ENCODE results near the gene PGM2L1. TPM values are rescaled to one million over a fixed set of nuclear protein-coding genes. Genes with fewer than 3 reads are reported as not detected.

The PGM2L1 gene
- total and polyA plus RNA-seq, 2 of the 4 experiments (the other 2 are of a cell fraction): 0.72 to 1.8 TPM

DNA sequence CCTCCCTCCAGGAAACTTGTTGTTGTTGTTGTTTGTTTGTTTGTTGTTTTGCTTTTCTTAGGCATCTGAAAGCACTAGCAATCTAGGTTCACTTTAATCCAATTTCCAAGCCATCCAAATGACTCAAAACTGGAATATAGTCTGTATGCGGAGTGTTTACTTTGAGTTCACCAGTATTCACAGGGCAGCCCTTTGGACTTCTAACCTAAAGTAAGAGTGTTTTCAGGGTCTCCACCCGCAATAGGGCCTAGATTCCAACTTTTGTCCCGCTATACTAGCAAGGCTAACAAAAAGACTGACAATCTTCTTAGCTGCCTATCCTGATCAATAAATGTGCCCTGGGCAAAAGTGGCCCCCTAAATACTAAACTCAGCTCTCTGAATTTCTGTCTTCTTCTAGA is 13.6 kb downstream of the PGM2L1 start:
- CTCF ChIA-PET: no interaction called here
- no peaks in the 10 kb centered on the region for H3K36me3 ChIP-seq (ENCODE audit: control insufficient read depth, insufficient read depth, low read length)
- intact Hi-C loops (cut with micrococcal nuclease) (no loop called here), dilution Hi-C loops (cut with HindIII; ENCODE audit: low sequenced_read_pairs, unreplicated experiment) (no loop called here), in situ Hi-C loops (cut with MboI; ENCODE audit: low sequenced_read_pairs) (no loop called here)
- no peak overlapping the region for H3K18ac ChIP-seq (ENCODE audit: low read depth, low read length)
- H3K4me2 ChIP-seq (ENCODE audit: low read depth, low read length): no peak overlapping the region
- H4K5ac ChIP-seq (ENCODE audit: low read depth, low read length): no peak overlapping the region
- no peak overlapping the region for H4K8ac ChIP-seq (ENCODE audit: low read depth in 2 of 2, low read length in 2 of 2)
- H3K56ac ChIP-seq (ENCODE audit: extremely low read depth, insufficient read depth, low read length): no peak overlapping the region
- no peak overlapping the region for H2AFZ ChIP-seq (replicated peaks; ENCODE audit: low read length, poor library complexity)
- H2BK15ac ChIP-seq (ENCODE audit: low read depth, low read length): no peak overlapping the region
- H2AK9ac ChIP-seq (replicated peaks; ENCODE audit: low read depth, low read length, poor library complexity): no peak overlapping the region
- H4K91ac ChIP-seq (ENCODE audit: insufficient read depth, low read depth, low read length): no peak overlapping the region
- H2BK5ac ChIP-seq (ENCODE audit: low read depth, low read length, poor library complexity, severe bottlenecking): no peak overlapping the region
- no peak overlapping the region for H3K4ac ChIP-seq (ENCODE audit: low read depth, low read length)
- no peak for TF ChIP-seq MAFK (IDR thresholded peaks at IDR 0.05; ENCODE audit: low read depth, low read length)
- no peak for TF ChIP-seq RCOR1 (IDR thresholded peaks at IDR 0.05; ENCODE audit: insufficient replicate concordance, low read length)
- no peak for TF ChIP-seq CTCF (conservative IDR thresholded peaks at IDR 0.05; ENCODE audit: low read depth, low read length)
- TF ChIP-seq SMC3 (IDR thresholded peaks at IDR 0.05; ENCODE audit: low read depth, low read length): no peak
- TF ChIP-seq ELK1 (IDR thresholded peaks at IDR 0.05; ENCODE audit: borderline replicate concordance, low read depth, low read length): no peak
- no peak for TF ChIP-seq CHD1 (IDR thresholded peaks at IDR 0.05; ENCODE audit: low read depth, low read length)
- TF ChIP-seq BHLHE40 (IDR thresholded peaks at IDR 0.05; ENCODE audit: low read depth, low read length): no peak
- no peak for TF ChIP-seq POLR2A (IDR thresholded peaks at IDR 0.05; ENCODE audit: low read depth, low read length)
- no peak for TF ChIP-seq RFX5 (IDR thresholded peaks at IDR 0.05; ENCODE audit: low read depth, low read length)
- TF ChIP-seq CEBPB (IDR thresholded peaks at IDR 0.05; ENCODE audit: low read depth, low read length): no peak
- no peak overlapping the region for H2BK20ac ChIP-seq (ENCODE audit: low read depth, low read length)
- no peaks in the 10 kb centered on the region for H3K79me1 ChIP-seq (ENCODE audit: low read depth in 1 of 2, low read length in 2 of 2)
- no peak overlapping the region for H3K27ac ChIP-seq (ENCODE audit: insufficient read depth, low read length)
- ATAC-seq (ENCODE audit: low read depth) (no peak), DNase-seq (no peak)
- H3K27me3 ChIP-seq (ENCODE audit: control insufficient read depth, insufficient read depth, low read length): no peaks in the 10 kb centered on the region
- H2BK120ac ChIP-seq (ENCODE audit: low read depth, low read length): no peak overlapping the region
- H3K14ac ChIP-seq (replicated peaks; ENCODE audit: low read depth, low read length): no peak overlapping the region
- no peak overlapping the region for H3K23ac ChIP-seq (ENCODE audit: low read depth, low read length)
- POLR2A ChIA-PET (ENCODE audit: unreplicated experiment): no interaction called here
- H3K4me1 ChIP-seq (ENCODE audit: control insufficient read depth, insufficient read depth, low read length): peaks cover 4% of the 10 kb centered on the region; the same call in 1 of the 2 replicates
- WGBS, 2 experiments (ENCODE audit: extremely low coverage in 2 of 2, insufficient read length in 1 of 2): 100% methylated on average over 3 of the region's 3 CpGs; no CpG with 5 or more reads in 1 of the 2 experiments
- no peaks in the 10 kb centered on the region for H4K20me1 ChIP-seq (ENCODE audit: insufficient read depth, low read length)
- H3K9ac ChIP-seq (ENCODE audit: low read depth, low read length): no peak overlapping the region
- H3K9me3 ChIP-seq (ENCODE audit: control insufficient read depth, insufficient read depth, low read length): no peaks in the 10 kb centered on the region
- no TSS peak for BruUV-seq (replicated peaks)
- no peak overlapping the region for H3K4me3 ChIP-seq (ENCODE audit: insufficient read depth, low read depth, low read length)
- no peak overlapping the region for H2AK5ac ChIP-seq (ENCODE audit: low read depth, low read length)
- H3K9me1 ChIP-seq (ENCODE audit: insufficient read depth, low read length): peaks cover 3% of the 10 kb centered on the region; the same call in 1 of the 2 replicates
